Measurements from ENCODE around the gene KLRF1. TPM values are rescaled to one million over a fixed set of nuclear protein-coding genes. Genes with fewer than 3 reads are reported as not detected.

Gene KLRF1
- total RNA-seq, 1 experiment from 2014 or later: not detected

GRCh38 chr12:9872742-9873141 lies 45.5 kb downstream of the KLRF1 start:
- Histone ChIP-seq H3K4me1 (ENCODE audit: control insufficient read depth in 1 of 2, insufficient read depth in 2 of 2, low read length in 2 of 2) (no peaks in the 10 kb centered on the region), H3K9me3 (ENCODE audit: control insufficient read depth in 1 of 2, insufficient read depth in 1 of 2, low read depth in 1 of 2, low read length in 2 of 2) (no peaks in the 10 kb centered on the region), H2AFZ (ENCODE audit: low read depth, low read length, poor library complexity, severe bottlenecking) (no peak overlapping the region), H3K36me3 (ENCODE audit: control insufficient read depth in 1 of 2, insufficient read depth in 2 of 2, low read length in 2 of 2) (no peaks in the 10 kb centered on the region), H3K4me3 (replicated peaks in 1 of 2; ENCODE audit: low read depth in 1 of 2, low read length in 2 of 2) (no peak overlapping the region), H3K4me2 (ENCODE audit: low read length) (no peak overlapping the region), H3K9ac (ENCODE audit: low read length) (no peak overlapping the region), H3K27ac (ENCODE audit: low read depth, low read length) (no peak overlapping the region), H3K79me2 (ENCODE audit: insufficient read depth, low read length) (no peaks in the 10 kb centered on the region), H3K27me3 (ENCODE audit: insufficient read depth, low read length) (peaks cover 40% of the 10 kb centered on the region), H3K9me2 (ENCODE audit: insufficient read depth) (no peaks in the 10 kb centered on the region), H4K20me1 (ENCODE audit: insufficient read depth) (no peaks in the 10 kb centered on the region; the same call in 1 of the 2 replicates)
- ChIA-PET CTCF (no interaction called here), POLR2A (no interaction called here), RAD21 (ENCODE audit: low non-redundant PET in 1 of 2, low total read pairs in 2 of 2, uncharacterized antibody in 2 of 2, unreplicated experiment in 2 of 2) (no interaction called here)
- BruUV-seq (replicated peaks): no TSS peak
- TF ChIP-seq CEBPB (IDR thresholded peaks at IDR 0.05; ENCODE audit: low read depth) (no peak), TCF7L2 (IDR thresholded peaks at IDR 0.05; ENCODE audit: borderline replicate concordance, extremely low read depth, insufficient read depth, insufficient read length) (no peak), ZNF274 (IDR thresholded peaks at IDR 0.05; ENCODE audit: low read depth, low read length) (no peak), POLR2AphosphoS5 (IDR thresholded peaks at IDR 0.05; ENCODE audit: low read depth, low read length) (no peak), SP1 (IDR thresholded peaks at IDR 0.05; ENCODE audit: low read depth) (no peak), FOSL1 (IDR thresholded peaks at IDR 0.05; ENCODE audit: low read depth) (no peak), POLR2A (IDR thresholded peaks at IDR 0.05; ENCODE audit: borderline replicate concordance, extremely low read depth, insufficient read depth, insufficient read length) (no peak), SRF (IDR thresholded peaks at IDR 0.05; ENCODE audit: low read depth) (no peak), MAX (IDR thresholded peaks at IDR 0.05) (no peak), JUND (IDR thresholded peaks at IDR 0.05) (no peak), SIN3A (IDR thresholded peaks at IDR 0.05; ENCODE audit: low read depth) (no peak), EZH2 (IDR thresholded peaks at IDR 0.05) (no peak), EZH2phosphoT487 (IDR thresholded peaks at IDR 0.05; ENCODE audit: borderline replicate concordance) (no peak), CTCF (IDR thresholded peaks at IDR 0.05 in 2 of 3, conservative IDR thresholded peaks at IDR 0.05 in 1 of 3; ENCODE audit: borderline replicate concordance in 1 of 3, insufficient read depth in 1 of 3, low read depth in 2 of 3, low read length in 2 of 3) (no peak), ZBTB33 (IDR thresholded peaks at IDR 0.05; ENCODE audit: extremely low read depth, insufficient replicate concordance, low read length) (no peak), YY1 (IDR thresholded peaks at IDR 0.05; ENCODE audit: extremely low read depth, insufficient replicate concordance, low read depth, low read length) (no peak), REST (IDR thresholded peaks at IDR 0.05; ENCODE audit: low read depth) (no peak), CBX3 (IDR thresholded peaks at IDR 0.05; ENCODE audit: low read depth) (no peak)
- no peak for ATAC-seq
- intact Hi-C loops (cut with micrococcal nuclease): no loop called here
- DNase-seq (ENCODE audit: low read depth, low spot score): no peak
